Loucy (cell line): Measurements from ENCODE around the gene SMCO3.

Experiments
- H2AFZ ChIP-seq: fragments of 200-600 bp; sonication (generic); 2 replicates; pipeline ENCODE4 v1.6.0; 2016; ENCODE audit warnings: antibody characterized with exemption, mild to moderate bottlenecking, low read length, moderate library complexity
- H3F3A ChIP-seq: fragments of 200-600 bp; 2 replicates; pipeline ENCODE4 v1.6.0; 2016; ENCODE audit warnings: antibody characterized with exemption, low read depth, mild to moderate bottlenecking
- H3K27me3 ChIP-seq: fragments of 200-600 bp; sonication (generic); 2 replicates; pipeline ENCODE4 v1.6.1; 2014; ENCODE audit warnings: low read length, mild to moderate bottlenecking; ENCODE audit not compliant: insufficient read depth, poor library complexity, severe bottlenecking
- H3K36me3 ChIP-seq: fragments of 200-600 bp; sonication (generic); 2 replicates; pipeline ENCODE4 v1.6.1; 2016; ENCODE audit warnings: low read length; ENCODE audit not compliant: insufficient read depth
- H3K4me1 ChIP-seq: fragments of 200-600 bp; sonication (generic); 2 replicates; pipeline ENCODE4 v1.5.1; 2014; ENCODE audit warnings: low read length, mild to moderate bottlenecking; ENCODE audit not compliant: insufficient read depth, poor library complexity, severe bottlenecking
- H3K4me2 ChIP-seq: fragments of 200-600 bp; sonication (generic); 2 replicates; pipeline ENCODE4 v1.6.0; 2014; ENCODE audit warnings: antibody characterized with exemption, low read length, low read depth, mild to moderate bottlenecking; ENCODE audit not compliant: poor library complexity, severe bottlenecking
- H3K4me3 ChIP-seq: fragments of 200-600 bp; sonication (generic); 2 replicates; pipeline ENCODE4 v1.5.1; 2014; ENCODE audit warnings: low read length, mild to moderate bottlenecking, mixed read lengths; ENCODE audit not compliant: poor library complexity, severe bottlenecking
- H3K79me2 ChIP-seq: fragments of 200-600 bp; sonication (generic); 2 replicates; pipeline ENCODE4 v1.6.1; 2014; ENCODE audit warnings: low read length; ENCODE audit not compliant: insufficient read depth
- H3K9ac ChIP-seq: fragments of 200-600 bp; sonication (generic); 2 replicates; pipeline ENCODE4 v1.6.0; 2014; ENCODE audit warnings: mild to moderate bottlenecking, low read depth, low read length, moderate library complexity; ENCODE audit not compliant: poor library complexity, severe bottlenecking
- H3K9me2 ChIP-seq: fragments of 200-600 bp; sonication (generic); replicated peaks from 2 replicates; pipeline ENCODE4 v1.6.1; 2016; ENCODE audit warnings: low read depth, low read length, mixed read lengths
- H3K9me3 ChIP-seq: fragments of 200-600 bp; sonication (generic); 2 replicates; pipeline ENCODE4 v1.6.1; 2014; ENCODE audit warnings: mild to moderate bottlenecking, antibody characterized with exemption, low read length, low read depth; ENCODE audit not compliant: insufficient read depth
- H4K20me1 ChIP-seq: fragments of 200-600 bp; sonication (generic); 2 replicates; pipeline ENCODE4 v1.6.0; 2014; ENCODE audit warnings: antibody characterized with exemption, low read length, mild to moderate bottlenecking; ENCODE audit not compliant: insufficient read depth, poor library complexity, severe bottlenecking
- CTCF ChIP-seq: fragments of 200-600 bp; sonication (generic); conservative IDR thresholded peaks from 2 replicates; pipeline ENCODE4 v1.5.1; 2014; ENCODE audit warnings: mild to moderate bottlenecking, antibody characterized with exemption, low read length
- EZH2phosphoT487 ChIP-seq: fragments of 200-600 bp; IDR thresholded peaks from 2 replicates; pipeline ENCODE4 v1.6.1; 2018; ENCODE audit warnings: antibody characterized with exemption, mild to moderate bottlenecking, moderate library complexity, borderline replicate concordance

The SMCO3 gene

GRCh38 chr12:14850929-14851663, 37.1 kb upstream of the SMCO3 start:
- H3K4me3 ChIP-seq: no peak overlapping the region
- H3K4me2 ChIP-seq: no peak overlapping the region
- peak overlapping the region; percentile 55; the same call in 1 of the 2 replicates for H2AFZ ChIP-seq
- peaks cover 17% of the 10 kb centered on the region for H3K4me1 ChIP-seq
- H3K9ac ChIP-seq: no peak overlapping the region
- no peaks in the 10 kb centered on the region for H3K79me2 ChIP-seq
- H3F3A ChIP-seq: no peaks in the 10 kb centered on the region
- no peaks in the 10 kb centered on the region for H3K9me3 ChIP-seq
- H3K36me3 ChIP-seq: no peaks in the 10 kb centered on the region
- no peaks in the 10 kb centered on the region for H4K20me1 ChIP-seq
- H3K27me3 ChIP-seq: no peaks in the 10 kb centered on the region
- TF ChIP-seq CTCF: no peak
- TF ChIP-seq EZH2phosphoT487: no peak
- no peaks in the 10 kb centered on the region for H3K9me2 ChIP-seq

- no peak overlapping the region for H3K4me2 ChIP-seq
- H3F3A ChIP-seq: no peaks in the 10 kb centered on the region
- H4K20me1 ChIP-seq: no peaks in the 10 kb centered on the region
- H3K9me2 ChIP-seq: no peaks in the 10 kb centered on the region
- H3K4me1 ChIP-seq: peaks cover 18% of the 10 kb centered on the region
- H3K27me3 ChIP-seq: no peaks in the 10 kb centered on the region
- no peak overlapping the region for H2AFZ ChIP-seq
- no peak for TF ChIP-seq EZH2phosphoT487
- no peak for TF ChIP-seq CTCF
- no peak overlapping the region for H3K9ac ChIP-seq
- no peak overlapping the region for H3K4me3 ChIP-seq
- no peaks in the 10 kb centered on the region for H3K9me3 ChIP-seq
- H3K36me3 ChIP-seq: no peaks in the 10 kb centered on the region
- H3K79me2 ChIP-seq: no peaks in the 10 kb centered on the region
Measured at GRCh38 chr12:14849661-14850060, 35.7 kb upstream of the SMCO3 start.

- no peaks in the 10 kb centered on the region for H3K36me3 ChIP-seq
- H2AFZ ChIP-seq: no peak overlapping the region
- no peaks in the 10 kb centered on the region for H4K20me1 ChIP-seq
- no peak overlapping the region for H3K4me3 ChIP-seq
- no peaks in the 10 kb centered on the region for H3K27me3 ChIP-seq
- no peaks in the 10 kb centered on the region for H3K9me2 ChIP-seq
- H3K9me3 ChIP-seq: no peaks in the 10 kb centered on the region
- peaks cover 16% of the 10 kb centered on the region for H3K4me1 ChIP-seq
- no peak overlapping the region for H3K4me2 ChIP-seq
- H3F3A ChIP-seq: no peaks in the 10 kb centered on the region
- H3K79me2 ChIP-seq: no peaks in the 10 kb centered on the region
- TF ChIP-seq EZH2phosphoT487 (no peak), CTCF (no peak)
- H3K9ac ChIP-seq: no peak overlapping the region
Measured at GRCh38 chr12:14846876-14847580, 33.0 kb upstream of the SMCO3 start.
